ENCODE measurements around the gene BICD1.

The BICD1 gene

GRCh38 chr12:32159925-32160324 is 53.3 kb downstream of the BICD1 start:
- ChIA-PET POLR2A (no interaction called here), CTCF (no interaction called here)

GRCh38 chr12:32161058-32161457 is 54.4 kb downstream of the BICD1 start:
- no peak for TF ChIP-seq CTCF (IDR thresholded peaks at IDR 0.05; ENCODE audit: insufficient read depth, low read length, missing control alignments)
- ChIA-PET CTCF (interaction anchor here (0.5 to 1.2 kb wide), 2 partner anchors 11 to 18 kb away, joined by 3 to 4 read pairs; no protein-coding TSS in a partner anchor), POLR2A (no interaction called here)
- H3K4me3 ChIP-seq (ENCODE audit: low read depth, low read length) = no peak overlapping the region
- DNase-seq (ENCODE audit: low read depth, low spot score) = no peak

More at GRCh38 chr12:32159925-32160324, 53.3 kb downstream of the BICD1 start:
- no peak overlapping the region for H3K4me3 ChIP-seq (ENCODE audit: low read depth, low read length)
- no peak for DNase-seq (ENCODE audit: low read depth, low spot score)
- no peak for TF ChIP-seq CTCF (IDR thresholded peaks at IDR 0.05; ENCODE audit: insufficient read depth, low read length, missing control alignments)

GRCh38 chr12:32163596-32163995 is 56.9 kb downstream of the BICD1 start:
- CTCF ChIA-PET = interaction anchor here (1.3 kb wide), 1 partner anchor 11 kb away, joined by 3 read pairs; no protein-coding TSS in a partner anchor
- POLR2A ChIA-PET = no interaction called here
- no peak for DNase-seq (ENCODE audit: low read depth, low spot score)
- H3K4me3 ChIP-seq (ENCODE audit: low read depth, low read length) = no peak overlapping the region
- no peak for TF ChIP-seq CTCF (IDR thresholded peaks at IDR 0.05; ENCODE audit: insufficient read depth, low read length, missing control alignments)

GRCh38 chr12:32166510-32166909 is 59.9 kb downstream of the BICD1 start:
- H3K4me3 ChIP-seq (ENCODE audit: low read depth, low read length) = no peak overlapping the region
- no peak for TF ChIP-seq CTCF (IDR thresholded peaks at IDR 0.05; ENCODE audit: insufficient read depth, low read length, missing control alignments)
- CTCF ChIA-PET = interaction anchor here (0.5 kb wide), 1 partner anchor 158 kb away, joined by 3 read pairs; no protein-coding TSS in a partner anchor
- POLR2A ChIA-PET = no interaction called here
- DNase-seq (ENCODE audit: low read depth, low spot score) = no peak

- POLR2A ChIA-PET = no interaction called here
- TF ChIP-seq CTCF (IDR thresholded peaks at IDR 0.05; ENCODE audit: insufficient read depth, low read length, missing control alignments) = no peak
- no peak for DNase-seq (ENCODE audit: low read depth, low spot score)
- CTCF ChIA-PET = no interaction called here
- no peak overlapping the region for H3K4me3 ChIP-seq (ENCODE audit: low read depth, low read length)
Measured at GRCh38 chr12:32170437-32170998, 63.9 kb downstream of the BICD1 start.

GRCh38 chr12:32171211-32171610 is 64.6 kb downstream of the BICD1 start:
- DNase-seq (ENCODE audit: low read depth, low spot score) = no peak
- TF ChIP-seq CTCF (IDR thresholded peaks at IDR 0.05; ENCODE audit: insufficient read depth, low read length, missing control alignments) = no peak
- ChIA-PET CTCF (interaction anchor here (0.6 kb wide), 1 partner anchor 29 kb away, joined by 3 read pairs; no protein-coding TSS in a partner anchor), POLR2A (no interaction called here)
- H3K4me3 ChIP-seq (ENCODE audit: low read depth, low read length) = no peak overlapping the region

Data from AG04449 (cell line).